HG03457 (cell line): Measurements from ENCODE around the gene SPOCK2.

Experiments
- ATAC-seq: cut with Tn5 transposase; IDR thresholded peaks from one replicate; pipeline ENCODE4 v1.9.1; 2021; ENCODE audit warnings: moderate number of reproducible peaks; ENCODE audit not compliant: unreplicated experiment

Gene SPOCK2

GRCh38 chr10:72013202-72013945 lies 75.0 kb downstream of the SPOCK2 start:
- ATAC-seq = no peak

- no peak for ATAC-seq
These were observed 75.6 kb downstream of the SPOCK2 start for GRCh38 chr10:72012796-72013195.

GRCh38 chr10:72011976-72012512 lies 76.3 kb downstream of the SPOCK2 start:
- no peak for ATAC-seq

GRCh38 chr10:72011468-72011867 lies 76.9 kb downstream of the SPOCK2 start:
- no peak for ATAC-seq

GRCh38 chr10:72011016-72011415 lies 77.3 kb downstream of the SPOCK2 start:
- no peak for ATAC-seq

- no peak for ATAC-seq
These were observed 77.9 kb downstream of the SPOCK2 start for GRCh38 chr10:72010234-72010973.

GRCh38 chr10:72009425-72010081 lies 78.8 kb downstream of the SPOCK2 start:
- no peak for ATAC-seq

- ATAC-seq = no peak
These were observed 79.3 kb downstream of the SPOCK2 start for GRCh38 chr10:72009051-72009424.
